ENCODE measurements around the gene SLC2A6. TPM values are rescaled to one million over a fixed set of nuclear protein-coding genes. Genes with fewer than 3 reads are reported as not detected.

The SLC2A6 gene
- total RNA-seq, 3 donors from 2014 or later, result 1.8 to 2.0 (median 1.8) TPM

- Histone ChIP-seq H3K9me3 (no peaks in the 10 kb centered on the region), H3K27me3 (no peaks in the 10 kb centered on the region)
Measured at GRCh38 chr9:133425049-133425632, 53.8 kb downstream of the SLC2A6 start.

GRCh38 chr9:133424187-133424586 lies 54.7 kb downstream of the SLC2A6 start:
- Histone ChIP-seq H3K4me3 (no peak overlapping the region), H3K9me3 (no peaks in the 10 kb centered on the region), H3K36me3 (no peaks in the 10 kb centered on the region), H3K27ac (no peak overlapping the region), H3K4me1 (no peaks in the 10 kb centered on the region), H3K27me3 (no peaks in the 10 kb centered on the region)
- intact Hi-C loops (cut with DNase I; ENCODE audit: low total_unique reads), result loop anchor here (10.0 kb wide), 1 partner anchor 261 kb away; no protein-coding TSS in a partner anchor
- TF ChIP-seq CTCF (IDR thresholded peaks at IDR 0.05) (no peak), POLR2A (IDR thresholded peaks at IDR 0.05) (no peak), POLR2AphosphoS5 (IDR thresholded peaks at IDR 0.05) (no peak)
- DNase-seq (ENCODE audit: low spot score in 2 of 2), result no peak

More at GRCh38 chr9:133425049-133425632, 53.8 kb downstream of the SLC2A6 start:
- TF ChIP-seq CTCF (IDR thresholded peaks at IDR 0.05) (no peak), POLR2AphosphoS5 (IDR thresholded peaks at IDR 0.05) (no peak), POLR2A (IDR thresholded peaks at IDR 0.05) (no peak)
- Histone ChIP-seq H3K36me3 (no peaks in the 10 kb centered on the region), H3K4me3 (no peak overlapping the region), H3K4me1 (no peaks in the 10 kb centered on the region), H3K27ac (no peak overlapping the region)
- no peak for DNase-seq (ENCODE audit: low spot score in 2 of 2)
- intact Hi-C loops (cut with DNase I; ENCODE audit: low total_unique reads), result loop anchor here (10.0 kb wide), 1 partner anchor 260 kb away; no protein-coding TSS in a partner anchor

GRCh38 chr9:133423216-133423615 lies 55.7 kb downstream of the SLC2A6 start:
- Histone ChIP-seq H3K4me3 (no peak overlapping the region), H3K27ac (no peak overlapping the region), H3K36me3 (no peaks in the 10 kb centered on the region), H3K27me3 (no peaks in the 10 kb centered on the region), H3K4me1 (no peaks in the 10 kb centered on the region), H3K9me3 (no peaks in the 10 kb centered on the region)
- no peak for DNase-seq (ENCODE audit: low spot score in 2 of 2)
- TF ChIP-seq POLR2AphosphoS5 (IDR thresholded peaks at IDR 0.05) (no peak), CTCF (IDR thresholded peaks at IDR 0.05) (no peak), POLR2A (IDR thresholded peaks at IDR 0.05) (no peak)
- intact Hi-C loops (cut with DNase I; ENCODE audit: low total_unique reads), result loop anchor here (10.0 kb wide), 1 partner anchor 262 kb away; no protein-coding TSS in a partner anchor

GRCh38 chr9:133421615-133422542 lies 57.0 kb downstream of the SLC2A6 start, which contains the start of gene ADAMTS13:
Gene ADAMTS13, plus strand, starts transcription at chr9:133422367. Its CDS starts 77 bp downstream, at chr9:133422444.
- Histone ChIP-seq H3K27ac (no peak within 1 kb of the TSS), H3K4me3 (no peak within 1 kb of the TSS), H3K4me1 (peaks cover 0 to 2% of the 10 kb centered on the region in 2 donors), H3K36me3 (no peaks in the 10 kb centered on the region), H3K27me3 (no peaks in the 10 kb centered on the region), H3K9me3 (no peaks in the 10 kb centered on the region)
- intact Hi-C loops (cut with DNase I; ENCODE audit: low total_unique reads), result loop anchor here (10.0 kb wide), 1 partner anchor 263 kb away; no protein-coding TSS in a partner anchor
- DNase-seq (ENCODE audit: low spot score in 2 of 2), result no peak
- no peak for TF ChIP-seq POLR2A (IDR thresholded peaks at IDR 0.05)
- no peak for TF ChIP-seq POLR2AphosphoS5 (IDR thresholded peaks at IDR 0.05)
- TF ChIP-seq CTCF (IDR thresholded peaks at IDR 0.05), result no peak

Other genes with a start within 250 kb of the SLC2A6 start
- 1 to 10 TPM; 1.1 to 3.9 (median 2.8) TPM for gene ABO, start 203.9 kb downstream of the SLC2A6 start, total RNA-seq
- 10 to 100 TPM; 12.8 to 29.0 (median 23.3) TPM for gene SURF6, start 142.9 kb downstream of the SLC2A6 start, total RNA-seq
- 10 to 100 TPM; 19.2 to 32.2 (median 31.1) TPM for gene MED22, start 131.0 kb downstream of the SLC2A6 start, total RNA-seq
- 1,000 to 10,000 TPM; 2,020 to 2,813 (median 2,212) TPM for gene RPL7A, start 130.9 kb downstream of the SLC2A6 start, total RNA-seq
- 10 to 100 TPM; 45.9 to 61.4 (median 46.8) TPM for gene SURF1, start 122.6 kb downstream of the SLC2A6 start, total RNA-seq
- gene SURF2, start 122.5 kb downstream of the SLC2A6 start, total RNA-seq, result 10 to 100 TPM; 16.7 to 25.9 (median 25.2) TPM
- 100 to 1,000 TPM; 109 to 164 (median 133) TPM for gene SURF4, start 103.0 kb downstream of the SLC2A6 start, total RNA-seq
- gene STKLD1, start 102.7 kb downstream of the SLC2A6 start, total RNA-seq, result 1 to 10 TPM in 1 of 3 donors, under 1 TPM in 2; 0.59 to 3.9 (median 0.96) TPM
- gene REXO4, start 61.1 kb downstream of the SLC2A6 start, total RNA-seq, result 10 to 100 TPM; 14.2 to 20.5 (median 18.7) TPM
- gene ADAMTS13, start 56.7 kb downstream of the SLC2A6 start, total RNA-seq, result 1 to 10 TPM in 1 of 3 donors, under 1 TPM in 2; 0.88 to 2.9 (median 0.96) TPM
- 10 to 100 TPM in 2 of 3 donors, 1 to 10 TPM in 1; 5.0 to 19.5 (median 13.4) TPM for gene CACFD1, start 19.1 kb downstream of the SLC2A6 start, total RNA-seq
- not detected for gene MYMK, start 45.9 kb upstream of the SLC2A6 start, total RNA-seq
- gene ADAMTSL2, start 55.6 kb upstream of the SLC2A6 start, total RNA-seq, result under 1 TPM; 0.33 to 0.80 (median 0.44) TPM
- gene FAM163B, start 130.3 kb upstream of the SLC2A6 start, total RNA-seq, result not detected
- not detected for gene DBH, start 157.3 kb upstream of the SLC2A6 start, total RNA-seq

Measured in breast epithelium (tissue), 4 donors.